GM21528 (cell line): ENCODE measurements around the gene LSAMP.

Experiments used
- ATAC-seq: cut with Tn5 transposase; IDR thresholded peaks from one replicate; pipeline ENCODE4 v1.9.1; 2021; ENCODE audit warnings: mild to moderate bottlenecking, moderate library complexity; ENCODE audit not compliant: unreplicated experiment, low FRiP score

Gene LSAMP

GRCh38 chr3:115922681-115923347 lies 522.5 kb downstream of the LSAMP start:
- ATAC-seq = no peak

GRCh38 chr3:115921711-115922110 lies 523.6 kb downstream of the LSAMP start:
- ATAC-seq = no peak

DNA sequence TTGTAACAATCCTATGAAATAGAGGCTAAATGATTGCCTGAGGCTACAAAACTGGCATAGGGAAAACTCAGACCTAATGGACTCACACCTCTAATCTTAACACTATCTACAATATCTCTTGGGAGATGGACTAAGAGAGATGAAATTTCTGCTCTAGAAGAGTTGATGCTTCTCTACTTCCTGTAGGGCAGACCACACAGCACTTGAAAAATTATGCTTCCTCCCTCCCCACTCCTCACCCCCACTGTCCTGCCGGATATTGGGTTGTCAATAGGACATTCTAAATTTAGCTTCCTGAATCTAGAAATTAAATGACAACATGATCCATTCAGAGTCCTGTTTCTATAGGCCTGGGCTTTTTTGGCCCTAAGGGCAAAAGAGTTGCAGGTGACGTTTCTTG lies 526.4 kb downstream of the LSAMP start:
- no peak for ATAC-seq

DNA sequence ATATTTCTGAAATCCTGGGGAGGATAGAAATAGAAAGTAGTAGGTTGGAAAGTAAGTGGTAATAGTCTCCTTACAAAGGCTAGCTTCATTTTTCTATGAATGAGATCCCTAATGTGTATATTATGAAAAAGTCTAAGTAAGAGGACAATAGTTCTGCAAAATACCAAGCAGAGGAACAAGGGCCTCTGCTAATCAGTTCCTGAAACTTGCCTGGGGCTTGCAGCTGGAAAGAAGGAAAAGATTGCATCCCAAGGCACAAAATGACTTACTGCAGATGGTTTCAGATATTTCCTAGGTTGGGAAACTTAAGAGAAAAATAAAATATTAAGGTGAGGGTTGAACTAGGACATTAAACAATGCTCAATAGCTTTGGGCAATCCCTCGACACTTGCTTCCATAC lies 528.4 kb downstream of the LSAMP start:
- ATAC-seq = no peak

GRCh38 chr3:115915061-115915460 lies 530.2 kb downstream of the LSAMP start:
- ATAC-seq = no peak

DNA sequence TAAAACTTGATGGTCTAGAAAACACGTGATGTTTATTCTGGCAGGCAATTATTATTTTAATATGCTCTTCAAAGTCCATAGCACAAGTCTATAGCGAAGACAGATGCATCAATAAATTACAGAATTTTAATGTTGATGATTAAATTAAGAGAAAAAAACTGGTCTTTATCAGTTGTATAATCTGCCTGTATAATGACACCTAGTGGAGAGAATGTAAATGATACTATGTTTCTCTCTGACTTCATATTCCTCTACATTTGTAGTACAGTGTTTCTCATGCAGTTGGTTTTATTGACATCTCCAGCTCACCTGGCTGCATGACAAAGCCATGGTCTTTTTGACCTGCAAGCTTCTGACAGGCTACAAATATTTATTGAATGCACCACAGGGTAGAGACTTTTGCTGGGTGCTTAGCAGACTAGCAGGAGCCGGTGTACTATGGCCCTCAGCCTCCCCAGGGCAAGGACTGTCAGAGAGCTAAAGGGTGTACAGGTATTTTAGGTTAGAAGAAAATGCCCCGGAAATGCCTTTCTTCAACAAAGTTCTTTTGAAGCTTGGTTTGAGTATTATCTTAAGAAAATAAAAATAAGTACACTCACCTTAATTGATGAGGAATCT lies 532.1 kb downstream of the LSAMP start:
- ATAC-seq = no peak

- no peak for ATAC-seq
These were observed 532.9 kb downstream of the LSAMP start for GRCh38 chr3:115912372-115912771.

- ATAC-seq = no peak
These were observed 539.4 kb downstream of the LSAMP start for GRCh38 chr3:115905871-115906270.

DNA sequence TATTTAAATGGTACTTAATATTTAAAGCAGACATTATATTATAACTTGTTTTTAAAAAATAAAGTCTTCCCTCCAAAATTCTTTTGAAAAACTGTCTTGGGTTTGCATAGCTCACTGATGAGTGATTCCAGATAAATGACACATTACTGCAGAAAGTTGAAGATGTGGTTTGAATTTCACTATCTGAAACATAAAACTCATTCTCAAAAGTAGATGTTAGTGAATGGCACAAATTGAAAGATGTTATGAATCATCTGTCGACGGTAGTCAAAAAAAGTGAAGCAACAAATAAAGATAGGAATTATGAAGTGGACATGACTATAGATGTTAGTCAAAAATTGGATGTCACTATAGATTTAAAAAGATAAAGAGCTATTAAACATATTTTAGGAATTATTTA lies 541.4 kb downstream of the LSAMP start:
- no peak for ATAC-seq

DNA sequence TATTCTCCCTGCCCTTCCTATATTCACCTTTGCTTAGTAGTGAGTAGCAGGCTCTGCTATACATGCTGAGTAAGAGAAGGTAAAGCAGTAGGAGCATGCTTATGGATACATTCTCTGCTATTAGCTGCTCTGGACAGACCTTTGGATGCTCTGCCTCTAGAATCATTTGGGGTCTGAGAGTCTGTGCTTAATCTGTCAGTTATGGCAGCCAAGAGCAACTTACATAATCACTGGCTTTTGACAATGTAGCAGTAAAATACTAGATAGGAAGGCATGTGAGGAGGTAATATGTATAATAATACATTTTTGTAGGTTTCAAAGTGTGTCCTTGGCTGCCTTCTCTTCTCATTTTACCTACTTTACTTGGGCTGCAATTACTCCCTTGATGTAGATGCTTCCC lies 544.3 kb downstream of the LSAMP start:
- ATAC-seq = no peak

DNA sequence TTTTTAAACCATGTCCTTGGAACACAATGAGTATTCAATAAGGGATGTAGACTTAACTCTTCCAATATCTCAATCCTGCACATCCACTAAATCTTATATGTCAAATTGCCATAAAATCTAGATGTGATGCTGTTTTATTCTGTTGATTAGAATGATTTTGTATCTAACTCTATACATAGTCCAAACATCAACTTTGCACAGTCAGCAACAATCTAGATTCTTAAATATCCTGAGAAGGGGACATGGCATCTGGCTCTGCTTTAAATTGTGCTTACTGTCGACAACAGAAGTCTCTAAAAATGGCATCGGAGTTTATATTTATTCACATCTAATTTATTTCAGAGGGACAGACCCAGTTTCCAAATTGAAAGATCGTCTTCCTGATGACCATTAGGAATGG lies 545.8 kb downstream of the LSAMP start:
- no peak for ATAC-seq

- no peak for ATAC-seq
These were observed 546.5 kb downstream of the LSAMP start for GRCh38 chr3:115898656-115899410.

DNA sequence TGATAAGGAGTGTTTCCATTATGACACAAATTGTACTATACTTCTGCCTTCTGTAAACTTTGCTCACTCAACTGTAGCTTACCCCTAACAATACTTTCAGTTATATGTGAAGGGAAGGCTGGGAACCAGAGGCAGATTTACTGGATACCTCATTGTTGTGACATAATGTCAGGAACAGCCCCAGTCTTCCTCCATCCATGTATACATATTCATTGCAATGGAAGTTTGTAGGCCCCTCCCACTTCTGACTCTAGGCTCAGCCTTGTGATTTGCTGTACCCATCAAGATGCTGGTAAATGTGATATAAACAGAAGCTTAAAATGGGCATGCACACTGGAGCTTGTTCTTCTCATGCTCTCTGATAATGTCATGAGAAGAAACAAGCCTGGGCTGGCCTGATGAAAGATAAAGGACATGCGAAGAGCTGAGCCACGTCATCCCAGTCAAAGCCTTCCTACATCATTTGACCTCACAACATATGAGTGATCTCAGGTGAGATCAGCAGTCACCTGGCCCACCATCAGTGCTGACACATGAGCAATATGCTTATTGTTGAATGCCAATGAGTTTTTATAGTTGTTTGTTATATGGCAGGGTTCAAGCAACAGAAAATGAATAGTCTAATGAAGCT lies 554.2 kb downstream of the LSAMP start:
- no peak for ATAC-seq

- ATAC-seq = no peak
These were observed 554.7 kb downstream of the LSAMP start for GRCh38 chr3:115890579-115890978.

- no peak for ATAC-seq
These were observed 559.7 kb downstream of the LSAMP start for GRCh38 chr3:115885621-115886020.

DNA sequence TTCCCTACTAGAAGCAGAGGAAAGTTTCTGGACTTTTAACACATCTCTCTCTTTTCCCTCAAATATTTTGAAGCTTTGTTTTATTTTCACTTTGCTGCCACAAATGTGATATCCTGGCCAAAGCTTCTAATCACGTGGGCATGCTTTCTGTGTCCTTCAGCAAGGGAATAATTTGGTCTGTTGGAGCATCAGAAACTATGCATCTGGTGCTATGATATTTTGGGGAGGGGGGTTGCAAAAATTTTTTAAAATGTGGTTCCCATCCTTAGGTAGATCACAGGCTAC lies 567.7 kb downstream of the LSAMP start:
- no peak for ATAC-seq

DNA sequence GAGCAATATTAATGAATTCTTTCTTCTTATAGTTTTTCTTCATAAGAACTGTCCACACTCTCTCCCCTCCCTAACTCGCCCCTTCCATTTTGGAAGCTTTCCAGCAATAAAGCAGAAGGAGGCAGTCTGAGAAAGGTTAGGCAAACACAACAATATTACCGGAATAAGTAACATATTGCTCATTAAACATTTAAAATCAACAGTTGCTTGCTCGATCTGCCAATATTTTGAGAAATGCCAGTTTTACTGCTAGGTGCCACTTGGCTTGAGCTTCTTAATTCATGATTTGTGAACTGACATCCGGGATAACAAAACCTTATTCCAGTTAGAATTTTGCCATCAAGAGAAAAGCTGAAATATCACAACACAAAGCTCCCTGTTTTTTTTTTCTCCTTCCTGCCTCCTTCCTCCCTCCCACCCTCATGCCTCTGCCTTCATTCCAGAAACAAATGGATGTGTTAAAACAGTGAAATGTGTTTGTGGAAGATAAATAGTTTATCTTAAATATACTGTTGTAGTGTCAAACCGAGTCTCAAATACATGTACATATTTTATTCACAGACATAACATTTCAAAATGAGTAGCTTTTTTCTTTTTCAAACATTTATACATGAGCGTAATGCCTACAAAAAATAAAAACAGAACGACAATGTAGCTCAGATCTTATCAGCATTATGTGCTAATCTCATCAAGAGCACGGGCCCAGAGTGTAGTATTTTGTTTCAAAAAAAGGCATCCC lies 568.2 kb downstream of the LSAMP start:
- ATAC-seq = no peak

DNA sequence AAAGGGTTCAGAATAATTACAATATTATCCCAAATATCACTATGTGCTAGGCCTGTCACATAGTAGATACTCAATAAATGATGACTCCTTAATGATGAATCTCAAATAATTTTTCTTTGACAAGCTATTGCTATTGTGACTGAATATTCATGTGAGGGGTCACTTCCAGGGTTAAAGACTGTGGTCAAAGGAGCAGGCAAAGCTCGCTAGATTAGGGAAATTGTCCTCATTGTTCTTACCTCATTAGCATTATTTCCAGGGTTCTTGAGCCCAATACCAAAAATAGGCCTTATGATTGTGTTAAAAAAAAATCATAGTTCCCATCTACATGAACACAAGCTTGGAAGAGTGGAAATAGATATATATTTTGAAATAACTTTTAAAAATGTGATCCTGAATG lies 569.8 kb downstream of the LSAMP start:
- no peak for ATAC-seq

GRCh38 chr3:115871735-115872134 lies 573.6 kb downstream of the LSAMP start:
- ATAC-seq = no peak

- ATAC-seq = no peak
These were observed 580.4 kb downstream of the LSAMP start for GRCh38 chr3:115864911-115865310.

DNA sequence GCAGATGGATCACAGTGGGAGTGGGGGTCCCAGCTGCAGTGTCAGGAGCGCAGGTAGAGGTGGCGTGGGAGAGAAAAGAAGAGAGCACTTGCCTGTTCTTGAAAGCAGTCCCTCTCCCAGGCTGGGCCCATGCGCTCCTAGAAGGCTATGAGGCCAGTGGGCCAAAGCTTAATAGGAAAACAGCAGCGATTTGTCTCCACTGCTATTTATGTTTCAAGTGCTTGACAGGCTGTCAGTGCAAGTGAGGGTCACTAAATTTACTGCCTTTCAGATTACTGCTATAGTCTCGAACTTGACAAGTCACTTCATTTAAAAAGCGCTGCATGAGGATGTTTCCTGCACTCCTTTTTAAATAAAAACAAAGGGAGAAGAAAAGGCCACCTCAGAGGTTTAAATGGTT lies 582.4 kb downstream of the LSAMP start:
- ATAC-seq = no peak
